PC-3 (cell line): ENCODE results near the gene TESK2.

Experiments used
- EZH2 ChIP-seq: fragments of 300-600 bp; sonication (generic); IDR thresholded peaks from one replicate; pipeline ENCODE4 v1.6.1; 2017; ENCODE audit warnings: antibody characterized with exemption, mild to moderate bottlenecking, low read length; ENCODE audit not compliant: unreplicated experiment
- EZH2phosphoT487 ChIP-seq: fragments of 300-600 bp; sonication (generic); IDR thresholded peaks from 2 replicates; pipeline ENCODE4 v1.6.1; 2018; ENCODE audit warnings: mild to moderate bottlenecking, antibody characterized with exemption, low read length, borderline replicate concordance
- TF ChIP-seq, protein P1 (sequence below): fragments of 300-600 bp; sonication (generic); conservative IDR thresholded peaks from 2 replicates; pipeline ENCODE4 v1.5.1; 2017; ENCODE audit warnings: antibody characterized with exemption, low read depth, mild to moderate bottlenecking, low read length

GRCh38 chr1:45421935-45422334 is 69.0 kb downstream of the TESK2 start:
- no peak for TF ChIP-seq EZH2
- TF ChIP-seq, protein P1, sequence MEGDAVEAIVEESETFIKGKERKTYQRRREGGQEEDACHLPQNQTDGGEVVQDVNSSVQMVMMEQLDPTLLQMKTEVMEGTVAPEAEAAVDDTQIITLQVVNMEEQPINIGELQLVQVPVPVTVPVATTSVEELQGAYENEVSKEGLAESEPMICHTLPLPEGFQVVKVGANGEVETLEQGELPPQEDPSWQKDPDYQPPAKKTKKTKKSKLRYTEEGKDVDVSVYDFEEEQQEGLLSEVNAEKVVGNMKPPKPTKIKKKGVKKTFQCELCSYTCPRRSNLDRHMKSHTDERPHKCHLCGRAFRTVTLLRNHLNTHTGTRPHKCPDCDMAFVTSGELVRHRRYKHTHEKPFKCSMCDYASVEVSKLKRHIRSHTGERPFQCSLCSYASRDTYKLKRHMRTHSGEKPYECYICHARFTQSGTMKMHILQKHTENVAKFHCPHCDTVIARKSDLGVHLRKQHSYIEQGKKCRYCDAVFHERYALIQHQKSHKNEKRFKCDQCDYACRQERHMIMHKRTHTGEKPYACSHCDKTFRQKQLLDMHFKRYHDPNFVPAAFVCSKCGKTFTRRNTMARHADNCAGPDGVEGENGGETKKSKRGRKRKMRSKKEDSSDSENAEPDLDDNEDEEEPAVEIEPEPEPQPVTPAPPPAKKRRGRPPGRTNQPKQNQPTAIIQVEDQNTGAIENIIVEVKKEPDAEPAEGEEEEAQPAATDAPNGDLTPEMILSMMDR = no peak
- TF ChIP-seq EZH2phosphoT487 = no peak
